ENCODE measurements around the gene TPCN2. TPM values are rescaled to one million over a fixed set of nuclear protein-coding genes. Genes with fewer than 3 reads are reported as not detected.

Gene TPCN2
- total RNA-seq, 1 experiment from 2014 or later = 3.2 TPM

- DNase-seq (ENCODE audit: low read depth) = no peak
Observed at GRCh38 chr11:69057236-69057635, 8.5 kb downstream of the TPCN2 start.

- no peak for DNase-seq (ENCODE audit: low read depth)
Observed at GRCh38 chr11:69057801-69058200, 9.1 kb downstream of the TPCN2 start.

- DNase-seq (ENCODE audit: low read depth) = no peak
Observed at GRCh38 chr11:69058511-69059270, 10.0 kb downstream of the TPCN2 start.

DNA sequence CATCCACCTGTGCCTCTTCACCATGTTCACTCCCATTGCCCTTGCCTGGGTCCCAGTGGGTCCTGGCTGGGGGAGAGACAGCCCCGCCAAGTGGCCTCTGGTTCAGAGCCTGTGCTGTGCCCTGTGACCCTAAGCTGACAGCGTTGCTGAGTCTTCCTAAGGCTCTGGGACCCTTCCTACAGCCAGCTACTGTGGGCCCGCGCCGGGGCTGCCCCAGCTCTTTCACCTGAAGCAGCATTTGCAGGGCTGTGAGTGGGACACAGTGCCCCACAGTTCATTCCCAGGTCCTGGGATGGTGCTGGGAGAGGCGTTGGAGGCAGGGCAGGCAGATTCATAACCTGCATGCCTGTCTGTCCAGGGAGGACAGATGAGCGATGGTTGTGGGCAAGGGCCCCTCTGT, 10.7 kb downstream of the TPCN2 start:
- DNase-seq (ENCODE audit: low read depth) = no peak

- DNase-seq (ENCODE audit: low read depth) = no peak
Observed at GRCh38 chr11:69059985-69060384, 11.3 kb downstream of the TPCN2 start.

DNA sequence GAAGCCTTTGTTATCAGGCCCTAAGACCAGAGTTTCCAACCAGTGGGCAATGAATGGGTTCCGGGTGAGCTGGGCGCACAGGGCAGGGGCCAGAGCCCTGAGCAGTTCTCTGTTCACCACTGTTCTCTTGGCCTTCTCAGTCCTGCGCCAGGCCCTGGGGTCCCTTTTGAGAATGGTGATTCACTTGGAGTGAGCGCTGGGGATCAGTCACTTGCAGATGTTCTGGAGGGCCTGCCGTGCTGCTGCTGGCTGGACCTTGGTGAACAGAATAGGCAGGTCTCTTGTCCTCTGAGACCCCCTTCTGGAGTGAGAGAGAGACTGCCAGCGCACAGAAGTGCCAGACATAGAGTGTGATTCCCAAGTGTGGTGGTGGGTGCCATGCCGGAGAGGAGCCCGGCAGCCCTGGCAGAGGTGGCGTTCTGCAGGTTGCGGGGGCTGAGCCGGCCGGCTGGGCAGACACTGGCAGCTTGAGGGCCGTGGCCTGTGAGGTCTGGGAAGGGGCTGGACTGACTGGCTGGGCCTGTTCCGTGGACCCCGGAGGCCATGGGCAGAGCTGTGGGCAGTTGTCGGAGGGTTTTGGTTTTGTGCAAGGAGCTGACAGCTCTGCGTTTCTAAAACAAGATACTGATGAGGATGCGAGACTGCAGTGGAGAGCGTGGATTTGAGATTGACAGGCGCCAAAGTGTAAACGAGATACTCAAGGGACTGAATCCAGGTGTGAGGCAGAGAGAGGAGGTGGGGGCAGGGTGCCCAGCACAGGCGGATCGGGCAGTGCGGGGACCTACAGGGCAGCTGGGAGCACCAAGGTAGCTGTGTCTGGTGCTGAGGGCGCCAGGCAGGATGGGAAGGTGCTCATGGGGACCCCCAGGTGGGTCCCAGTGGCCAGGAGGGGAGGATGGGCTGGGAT, 12.3 kb downstream of the TPCN2 start:
- no peak for DNase-seq (ENCODE audit: low read depth)

DNA sequence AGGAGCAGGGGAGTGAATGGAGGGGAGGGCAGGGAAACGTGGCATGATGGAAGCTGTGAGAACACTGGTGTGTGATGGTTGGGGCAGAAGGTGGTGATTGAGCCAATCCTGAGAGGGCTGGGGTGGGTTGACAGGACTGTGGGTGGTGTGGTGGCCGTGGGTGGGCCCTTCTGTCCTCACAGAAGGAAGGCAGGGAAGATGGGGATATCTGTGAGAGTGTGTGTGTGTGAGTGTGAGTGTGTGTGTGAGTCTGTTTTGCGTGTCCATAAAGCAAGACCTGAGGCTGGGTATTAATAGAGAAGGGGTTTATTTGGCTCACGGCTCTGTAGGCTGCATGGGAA, 13.0 kb downstream of the TPCN2 start:
- no peak for DNase-seq (ENCODE audit: low read depth)

GRCh38 chr11:69062169-69062855, 13.6 kb downstream of the TPCN2 start:
- no peak for DNase-seq (ENCODE audit: low read depth)

GRCh38 chr11:69062873-69063651, 14.3 kb downstream of the TPCN2 start:
- DNase-seq (ENCODE audit: low read depth) = no peak

- no peak for DNase-seq (ENCODE audit: low read depth)
Observed at GRCh38 chr11:69063652-69064260, 15.0 kb downstream of the TPCN2 start.

- DNase-seq (ENCODE audit: low read depth) = no peak
Observed at GRCh38 chr11:69064394-69064957, 15.7 kb downstream of the TPCN2 start.

GRCh38 chr11:69065147-69065710, 16.5 kb downstream of the TPCN2 start:
- no peak for DNase-seq (ENCODE audit: low read depth)

DNA sequence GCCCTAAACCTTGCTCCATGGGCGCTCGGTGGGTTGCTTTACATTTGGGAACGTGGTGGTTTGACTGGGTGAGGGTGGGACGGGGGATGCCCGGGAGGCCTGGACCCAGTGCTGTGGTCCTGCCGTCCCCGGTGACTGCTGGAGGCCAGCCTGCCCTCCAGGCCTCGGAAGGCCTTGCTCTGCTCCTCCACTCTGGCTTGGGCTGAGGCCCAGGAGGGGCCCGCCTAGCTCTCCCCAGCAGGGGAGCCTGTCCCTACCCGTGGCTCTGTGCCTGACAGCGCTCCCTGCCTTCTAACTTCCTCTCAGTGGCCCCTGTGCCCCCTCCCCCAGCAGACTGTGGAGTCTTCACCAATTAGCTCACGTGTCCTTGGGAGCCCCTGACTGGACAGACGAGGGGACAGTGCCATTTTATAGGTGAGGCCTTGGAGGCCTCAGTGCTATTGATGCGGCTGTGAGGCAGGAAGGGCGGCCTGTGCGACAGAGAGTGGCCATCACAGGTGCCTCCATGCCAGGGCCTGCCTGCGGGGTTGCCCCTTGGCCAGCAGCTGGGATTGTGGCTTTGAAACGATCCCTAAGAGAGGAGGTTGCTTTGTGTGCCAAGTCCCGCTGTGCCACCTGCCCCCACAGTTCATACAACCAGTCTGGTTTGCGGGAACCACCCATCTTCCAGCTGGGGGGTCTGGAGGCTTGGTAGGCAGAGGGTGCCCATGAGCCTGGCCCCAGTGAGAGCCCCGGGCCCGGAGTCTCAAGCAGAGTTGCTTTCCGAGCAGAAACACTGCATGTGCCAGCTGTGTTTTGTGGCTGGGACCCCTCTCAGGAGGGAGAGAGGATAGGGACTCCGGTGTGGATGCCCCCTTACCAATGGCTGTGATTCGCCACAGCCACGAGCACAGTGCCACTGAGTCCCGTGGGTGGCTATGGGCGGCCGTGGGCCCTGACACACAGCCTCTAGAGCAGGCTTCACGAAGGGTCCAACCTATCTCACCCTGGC, 17.7 kb downstream of the TPCN2 start:
- no peak for DNase-seq (ENCODE audit: low read depth)

GRCh38 chr11:69067200-69067599, 18.5 kb downstream of the TPCN2 start:
- no peak for DNase-seq (ENCODE audit: low read depth)

GRCh38 chr11:69071086-69071800, 22.5 kb downstream of the TPCN2 start:
- DNase-seq (ENCODE audit: low read depth) = no peak

GRCh38 chr11:69071956-69072355, 23.2 kb downstream of the TPCN2 start:
- DNase-seq (ENCODE audit: low read depth) = no peak

- no peak for DNase-seq (ENCODE audit: low read depth)
Observed at GRCh38 chr11:69073469-69073868, 24.7 kb downstream of the TPCN2 start.

DNA sequence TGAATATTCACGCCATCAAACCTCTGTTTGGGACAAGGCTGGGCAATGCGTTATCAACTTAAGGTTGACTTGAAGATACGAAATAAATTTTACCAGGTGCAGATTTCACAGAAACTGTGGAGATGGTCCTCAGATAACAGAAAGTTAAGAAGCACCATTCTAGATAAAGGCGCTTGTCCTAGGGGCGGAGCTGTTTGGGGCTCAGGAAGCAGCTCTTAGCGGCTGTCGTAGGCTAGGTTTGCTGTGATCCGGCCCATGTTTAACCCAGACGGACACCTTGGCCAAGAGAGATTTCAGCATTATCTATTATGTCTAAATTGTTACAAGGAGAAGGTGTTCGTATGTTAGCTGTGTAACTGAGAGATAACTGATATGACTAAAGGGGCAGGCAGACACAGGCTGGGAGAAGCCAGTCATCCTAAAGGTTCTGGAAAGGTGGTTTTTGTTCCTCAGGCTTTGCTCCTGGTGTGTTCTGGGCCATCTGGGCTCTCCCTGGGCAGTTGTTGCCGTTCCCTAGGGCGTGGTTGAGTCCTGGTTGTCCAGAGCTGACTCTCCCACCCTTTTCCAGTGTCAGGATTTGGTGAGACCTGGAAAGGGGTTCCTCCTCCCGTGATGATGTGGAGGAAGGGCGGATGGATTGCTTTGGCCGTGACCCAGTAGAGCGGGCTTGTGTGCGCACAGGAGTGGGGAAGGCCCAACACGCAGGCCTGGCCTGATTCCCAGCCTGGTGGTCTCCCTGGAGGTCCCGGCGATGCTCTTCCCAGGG, 25.8 kb downstream of the TPCN2 start:
- no peak for DNase-seq (ENCODE audit: low read depth)

Measured in RPMI7951 (cell line).